CD14-positive monocyte (primary cell): ENCODE results near the gene SUGCT. TPM values are rescaled to one million over a fixed set of nuclear protein-coding genes. Genes with fewer than 3 reads are reported as not detected.
A peak's percentile ranks its signal among the peaks of the same experiment; 100 is the strongest.
"Not testable (repeated sequence)": the region's sequence is repeated elsewhere in the genome, so short reads cannot be mapped to it uniquely, and the experiment has no call there.

Experiments used
- DNase-seq, 3 donors: peaks; one replicate each; pipeline ENCODE4 v3.0.0-alpha.2; 2011 to 2022
- H2AFZ ChIP-seq: 2 replicates; pipeline ENCODE4 v1.6.0; 2012; ENCODE audit warnings: mild to moderate bottlenecking, low read depth, low read length, inconsistent platforms; ENCODE audit not compliant: insufficient read depth, poor library complexity, severe bottlenecking
- H3K27ac ChIP-seq, 2 donors: 1 replicate in 1 of 2; 2 replicates in 1 of 2; pipeline ENCODE4 v1.5.1; 2012 to 2013; ENCODE audit warnings: low read length in 2 of 2, control low read depth in 1 of 2, inconsistent platforms in 1 of 2, low read depth in 1 of 2, mild to moderate bottlenecking in 1 of 2
- H3K27me3 ChIP-seq, 2 donors: one replicate each; pipeline versions ENCODE4 v1.6.0 to v1.6.1; 2011 to 2013; ENCODE audit warnings: low read length in 2 of 2; ENCODE audit not compliant: control insufficient read depth in 2 of 2, insufficient read depth in 2 of 2
- H3K36me3 ChIP-seq, 2 donors: replicated peaks in 1 of 2; 1 replicate in 1 of 2; 2 replicates in 1 of 2; pipeline versions ENCODE4 v1.5.1 to v1.6.1; 2012 to 2013; ENCODE audit warnings: low read length in 2 of 2, control low read depth in 1 of 2, inconsistent platforms in 1 of 2, mild to moderate bottlenecking in 1 of 2; ENCODE audit not compliant: insufficient read depth in 2 of 2, control insufficient read depth in 1 of 2
- H3K4me1 ChIP-seq, 2 donors: 1 replicate in 1 of 2; 2 replicates in 1 of 2; pipeline versions ENCODE4 v1.5.1 to v1.6.1; 2012 to 2013; ENCODE audit warnings: low read length in 2 of 2, control low read depth in 1 of 2, inconsistent platforms in 1 of 2, mild to moderate bottlenecking in 1 of 2, moderate library complexity in 1 of 2; ENCODE audit not compliant: insufficient read depth in 2 of 2, control insufficient read depth in 1 of 2
- H3K4me2 ChIP-seq: replicated peaks from 2 replicates; pipeline ENCODE3; 2012; ENCODE audit warnings: low read length, moderate library complexity, mild to moderate bottlenecking; ENCODE audit not compliant: poor library complexity, severe bottlenecking; ENCODE audit errors: extremely low read depth
- H3K4me3 ChIP-seq, 3 experiments: fragments of 200-600 bp in 1 of 3; sonication (generic) in 1 of 3; replicated peaks in 1 of 3; 1 replicate in 2 of 3; 2 replicates in 1 of 3; pipeline ENCODE4 v1.5.1; 2011 to 2013; ENCODE audit warnings: low read length in 3 of 3, mild to moderate bottlenecking in 3 of 3, control low read depth in 2 of 3, low read depth in 2 of 3, inconsistent platforms in 1 of 3, moderate library complexity in 1 of 3
- H3K79me2 ChIP-seq: 2 replicates; pipeline ENCODE4 v1.6.0; 2012; ENCODE audit warnings: mild to moderate bottlenecking, control low read depth, inconsistent platforms, low read length, moderate library complexity; ENCODE audit not compliant: insufficient read depth
- H3K9ac ChIP-seq: 2 replicates; pipeline ENCODE4 v1.6.0; 2017; ENCODE audit warnings: low read length, mild to moderate bottlenecking; ENCODE audit not compliant: insufficient read depth, poor library complexity, severe bottlenecking
- H3K9me3 ChIP-seq, 2 donors: replicated peaks in 1 of 2; 1 replicate in 1 of 2; 2 replicates in 1 of 2; pipeline versions ENCODE4 v1.5.1 to v1.6.1; 2012 to 2013; ENCODE audit warnings: low read length in 2 of 2, control low read depth in 1 of 2; ENCODE audit not compliant: control insufficient read depth in 1 of 2, insufficient read depth in 1 of 2
- H4K20me1 ChIP-seq: 2 replicates; pipeline ENCODE4 v1.6.0; 2012; ENCODE audit warnings: mild to moderate bottlenecking, low read length, control low read depth, moderate library complexity; ENCODE audit not compliant: insufficient read depth
- H3K27ac Mint-ChIP-seq, 7 donors: one replicate each; pipeline ENCODE4 v1.8.0; 2020; ENCODE audit warnings: mild to moderate bottlenecking in 7 of 7, mixed read lengths in 7 of 7, moderate library complexity in 6 of 7, inconsistent platforms in 2 of 7
- H3K27me3 Mint-ChIP-seq, 3 donors: one replicate each; pipeline ENCODE4 v1.8.0; 2021 to 2022; ENCODE audit warnings: low read depth in 3 of 3, mild to moderate bottlenecking in 3 of 3, mixed read lengths in 3 of 3, moderate library complexity in 3 of 3, inconsistent platforms in 1 of 3
- H3K36me3 Mint-ChIP-seq, 2 donors: one replicate each; pipeline ENCODE4 v1.8.0; 2020; ENCODE audit warnings: mixed read lengths in 2 of 2, inconsistent platforms in 1 of 2, mild to moderate bottlenecking in 1 of 2
- H3K4me1 Mint-ChIP-seq: one replicate; pipeline ENCODE4 v1.8.0; 2020; ENCODE audit warnings: mild to moderate bottlenecking, mixed read lengths
- H3K4me3 Mint-ChIP-seq, 2 donors: one replicate each; pipeline ENCODE4 v1.8.0; 2020; ENCODE audit warnings: mild to moderate bottlenecking in 2 of 2, mixed read lengths in 2 of 2, moderate library complexity in 1 of 2
- H3K9me3 Mint-ChIP-seq, 7 donors: one replicate each; pipeline ENCODE4 v1.8.0; 2020 to 2022; ENCODE audit warnings: mixed read lengths in 7 of 7, mild to moderate bottlenecking in 6 of 7, moderate library complexity in 6 of 7, inconsistent platforms in 2 of 7
- CTCF ChIP-seq: fragments of 200-600 bp; IDR thresholded peaks from one replicate; pipeline ENCODE4 v1.8.0; 2022; ENCODE audit warnings: antibody characterized with exemption, mild to moderate bottlenecking
- WGBS: methylation state at CpG from one replicate; pipeline ENCODE4 v1.1.5; 2013; ENCODE audit warnings: missing lambda C conversion rate; ENCODE audit not compliant: insufficient coverage; 5-methylcytosine and 5-hydroxymethylcytosine counted together
- intact Hi-C, 2 donors: fragments of 100-400 bp; cut with micrococcal nuclease; formaldehyde crosslinking; loops; one replicate each; pipeline versions ENCODE4 v1.15.0 to v1.15.1; 2023
- polyA plus RNA-seq, 3 donors: library from polyadenylated mRNA; depleted of rRNA in 1 of 3; unstranded in 2 of 3; stranded (reverse) in 1 of 3; fragments of 300-500 nt in 2 of 3; fragments of >200 nt in 1 of 3; fragmentation: Illumina TruSeq in 2 of 3; gene quantifications; 1 replicate in 2 of 3; 2 replicates in 1 of 3; pipeline ENCODE4 v1.2.3, GENCODE V29; 2012 to 2021

The SUGCT gene
- polyA plus RNA-seq, 3 donors, result not detected

GRCh38 chr7:40118201-40118600 is 16.6 kb upstream of the SUGCT start:
- 43% methylated on average over 6 of the region's 7 CpGs for WGBS
- H3K27me3 Mint-ChIP-seq, H4K20me1 ChIP-seq, H3K4me3 Mint-ChIP-seq, H3K4me3 ChIP-seq, H3K4me1 Mint-ChIP-seq, H3K4me2 ChIP-seq, H3K27me3 ChIP-seq, H3K27ac ChIP-seq, H3K9me3 ChIP-seq, H2AFZ ChIP-seq, DNase-seq, H3K36me3 Mint-ChIP-seq, H3K79me2 ChIP-seq, intact Hi-C loops, H3K36me3 ChIP-seq, H3K9me3 Mint-ChIP-seq, H3K4me1 ChIP-seq, H3K9ac ChIP-seq: not testable (repeated sequence)
- peak overlapping the region in 1 of 7 donors; percentile 18 for H3K27ac Mint-ChIP-seq

GRCh38 chr7:40120020-40120419 is 14.8 kb upstream of the SUGCT start:
- Histone ChIP-seq H3K4me3 (no peak overlapping the region), H4K20me1 (no peaks in the 10 kb centered on the region), H3K4me2 (no peak overlapping the region), H2AFZ (no peak overlapping the region), H3K27me3 (no peaks in the 10 kb centered on the region), H3K9me3 (no peaks in the 10 kb centered on the region), H3K27ac (no peak overlapping the region), H3K36me3 (no peaks in the 10 kb centered on the region), H3K9ac (no peak overlapping the region), H3K4me1 (peaks cover 5 to 8% of the 10 kb centered on the region in 2 donors), H3K79me2 (no peaks in the 10 kb centered on the region)
- Mint-ChIP-seq H3K27me3 (peaks cover 0 to 1% (median 0%) of the 10 kb centered on the region in 3 donors), H3K27ac (peak overlapping the region in 2 of 7 donors; percentile 28 to 36), H3K4me1 (peaks cover 12% of the 10 kb centered on the region), H3K4me3 (no peak overlapping the region), H3K36me3 (no peaks in the 10 kb centered on the region), H3K9me3 (peaks cover 0 to 1% (median 0%) of the 10 kb centered on the region in 7 donors)
- DNase-seq, result no peak
- whole genome bisulfite sequencing, result 100% methylated on average over 3 of the region's 5 CpGs
- intact Hi-C loops, result no loop called here
- no peak for TF ChIP-seq CTCF

GRCh38 chr7:40122100-40122939 is 12.5 kb upstream of the SUGCT start:
- H3K27me3 ChIP-seq, intact Hi-C loops, DNase-seq, H4K20me1 ChIP-seq, H3K9me3 Mint-ChIP-seq, H3K27me3 Mint-ChIP-seq, H3K4me3 Mint-ChIP-seq, H3K27ac ChIP-seq, H3K9ac ChIP-seq, H3K36me3 ChIP-seq, H3K4me3 ChIP-seq, H3K4me1 ChIP-seq, H3K27ac Mint-ChIP-seq, H3K9me3 ChIP-seq, H2AFZ ChIP-seq, H3K4me2 ChIP-seq, H3K36me3 Mint-ChIP-seq: not testable (repeated sequence)
- WGBS, result 100% methylated on average over 6 of the region's 14 CpGs
- H3K4me1 Mint-ChIP-seq, result peaks cover 12% of the 10 kb centered on the region
- peaks cover 15% of the 10 kb centered on the region for H3K79me2 ChIP-seq
